PC-3 (cell line): ENCODE measurements around the gene OR5A2. TPM values are rescaled to one million over a fixed set of nuclear protein-coding genes. Genes with fewer than 3 reads are reported as not detected.

Source experiments
- ATAC-seq: fragments of 200-7000 bp; cut with Tn5 transposase; 2 replicates; pipeline ENCODE4 v1.9.1; 2020; ENCODE audit warnings: mild to moderate bottlenecking, moderate library complexity
- BruUV-seq: library from RNA; stranded (reverse); fragments of 400-500 nt; replicated peaks from 2 replicates; lab custom pipeline; 2021; lab: Mats Ljungman, UMichigan
- CTCF ChIA-PET: fragments of 300-600 bp; sonication (Branson Sonifier 250); formaldehyde crosslinking; loops from one replicate; lab custom pipeline; 2022; ENCODE audit warnings: antibody characterized with exemption; lab: Charles Lee
- POLR2A ChIA-PET: fragments of 300-600 bp; sonication (Branson Sonifier 250); formaldehyde crosslinking; loops from one replicate; lab custom pipeline; 2022; ENCODE audit warnings: antibody characterized with exemption; ENCODE audit not compliant: unreplicated experiment; lab: Charles Lee
- DNase-seq: peaks from one replicate; pipeline ENCODE4 v3.0.0-alpha.2; 2015
- H2AFZ ChIP-seq: fragments of 300-600 bp; sonication (generic); 2 replicates; pipeline ENCODE4 v1.6.0; 2016; ENCODE audit warnings: antibody characterized with exemption, low read length
- H3F3A ChIP-seq: fragments of 300-600 bp; sonication (generic); one replicate; pipeline ENCODE4 v1.6.0; 2017; ENCODE audit warnings: antibody characterized with exemption, low read length, control low read depth, mild to moderate bottlenecking; ENCODE audit not compliant: unreplicated experiment
- H3K27ac ChIP-seq: fragments of 300-600 bp; sonication (generic); 2 replicates; pipeline ENCODE4 v1.5.1; 2016; ENCODE audit warnings: mild to moderate bottlenecking, low read length
- H3K27me3 ChIP-seq: fragments of 300-600 bp; sonication (generic); 2 replicates; pipeline ENCODE4 v1.6.1; 2016; ENCODE audit warnings: low read length, mixed read lengths
- H3K36me3 ChIP-seq: fragments of 300-600 bp; sonication (generic); 2 replicates; pipeline ENCODE4 v1.6.1; 2016; ENCODE audit warnings: low read depth, mixed run types, low read length, mixed read lengths
- H3K4me1 ChIP-seq: fragments of 300-600 bp; sonication (generic); 2 replicates; pipeline ENCODE4 v1.5.1; 2016; ENCODE audit warnings: low read length; ENCODE audit not compliant: insufficient read depth
- H3K4me2 ChIP-seq: fragments of 300-600 bp; sonication (generic); 2 replicates; pipeline ENCODE4 v1.6.0; 2016; ENCODE audit warnings: low read length
- H3K4me3 ChIP-seq: fragments of 300-600 bp; sonication (generic); 2 replicates; pipeline ENCODE4 v1.5.1; 2016; ENCODE audit warnings: mild to moderate bottlenecking, low read length, mixed read lengths
- H3K79me2 ChIP-seq: fragments of 300-600 bp; sonication (generic); 2 replicates; pipeline ENCODE4 v1.6.1; 2017; ENCODE audit warnings: low read length, mixed read lengths
- H3K9ac ChIP-seq: fragments of 300-600 bp; sonication (generic); 2 replicates; pipeline ENCODE4 v1.6.0; 2016; ENCODE audit warnings: mild to moderate bottlenecking, low read length
- H3K9me2 ChIP-seq: fragments of 300-600 bp; sonication (generic); replicated peaks from 2 replicates; pipeline ENCODE4 v1.6.1; 2016; ENCODE audit warnings: mixed run types, low read length, mixed read lengths
- H3K9me3 ChIP-seq: fragments of 300-600 bp; sonication (generic); 2 replicates; pipeline ENCODE4 v1.6.1; 2016; ENCODE audit warnings: low read length, mixed read lengths
- H4K20me1 ChIP-seq: fragments of 300-600 bp; sonication (generic); 2 replicates; pipeline ENCODE4 v1.6.1; 2016; ENCODE audit warnings: low read length, mixed read lengths
- EZH2 ChIP-seq: fragments of 300-600 bp; sonication (generic); IDR thresholded peaks from one replicate; pipeline ENCODE4 v1.6.1; 2017; ENCODE audit warnings: antibody characterized with exemption, mild to moderate bottlenecking, low read length; ENCODE audit not compliant: unreplicated experiment
- EZH2phosphoT487 ChIP-seq: fragments of 300-600 bp; sonication (generic); IDR thresholded peaks from 2 replicates; pipeline ENCODE4 v1.6.1; 2018; ENCODE audit warnings: mild to moderate bottlenecking, antibody characterized with exemption, low read length, borderline replicate concordance
- intact Hi-C: fragments of 100-400 bp; cut with micrococcal nuclease; formaldehyde crosslinking; loops from 2 replicates; pipeline ENCODE4 v1.9.0; 2023
- total RNA-seq: library from RNA; depleted of rRNA; stranded (reverse); fragments of >200 nt; gene quantifications from 2 replicates; pipeline ENCODE4 v1.2.3, GENCODE V29; 2014
- TF ChIP-seq, protein P1 (sequence below): fragments of 300-600 bp; sonication (generic); conservative IDR thresholded peaks from 2 replicates; pipeline ENCODE4 v1.5.1; 2017; ENCODE audit warnings: antibody characterized with exemption, low read depth, mild to moderate bottlenecking, low read length

The OR5A2 gene
- total RNA-seq, 1 experiment from 2014 or later = not detected

DNA sequence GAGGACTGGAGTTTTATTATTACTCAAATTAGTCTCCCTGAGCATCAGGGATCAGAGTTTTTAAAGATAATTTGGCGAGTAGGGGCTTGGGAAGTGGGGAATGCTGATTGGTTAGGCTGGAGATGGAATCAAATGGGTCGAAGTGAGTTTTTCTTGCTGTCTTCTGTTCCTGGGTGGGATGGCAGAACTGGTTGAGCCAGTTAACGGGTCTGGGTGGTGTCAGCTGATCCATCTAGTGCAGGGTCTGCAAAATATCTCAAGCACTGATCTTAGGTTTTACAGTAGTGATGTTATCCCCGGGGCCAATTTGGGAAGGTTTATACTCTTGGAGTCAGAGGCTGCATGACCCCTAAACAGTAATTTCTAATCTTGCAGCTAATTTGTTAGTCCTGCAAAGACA is 1.1 kb downstream of the OR5A2 start:
- Histone ChIP-seq H3K27ac (no peak overlapping the region), H3K27me3 (peaks cover 48% of the 10 kb centered on the region), H3K9me3 (no peaks in the 10 kb centered on the region), H3F3A (no peaks in the 10 kb centered on the region), H3K4me1 (no peaks in the 10 kb centered on the region), H3K4me3 (no peak overlapping the region), H3K79me2 (no peaks in the 10 kb centered on the region), H2AFZ (no peak overlapping the region), H3K9ac (no peak overlapping the region), H4K20me1 (no peaks in the 10 kb centered on the region), H3K36me3 (no peaks in the 10 kb centered on the region), H3K9me2 (no peaks in the 10 kb centered on the region), H3K4me2 (no peak overlapping the region)
- ChIA-PET CTCF (no interaction called here), POLR2A (no interaction called here)
- TF ChIP-seq, protein P1, sequence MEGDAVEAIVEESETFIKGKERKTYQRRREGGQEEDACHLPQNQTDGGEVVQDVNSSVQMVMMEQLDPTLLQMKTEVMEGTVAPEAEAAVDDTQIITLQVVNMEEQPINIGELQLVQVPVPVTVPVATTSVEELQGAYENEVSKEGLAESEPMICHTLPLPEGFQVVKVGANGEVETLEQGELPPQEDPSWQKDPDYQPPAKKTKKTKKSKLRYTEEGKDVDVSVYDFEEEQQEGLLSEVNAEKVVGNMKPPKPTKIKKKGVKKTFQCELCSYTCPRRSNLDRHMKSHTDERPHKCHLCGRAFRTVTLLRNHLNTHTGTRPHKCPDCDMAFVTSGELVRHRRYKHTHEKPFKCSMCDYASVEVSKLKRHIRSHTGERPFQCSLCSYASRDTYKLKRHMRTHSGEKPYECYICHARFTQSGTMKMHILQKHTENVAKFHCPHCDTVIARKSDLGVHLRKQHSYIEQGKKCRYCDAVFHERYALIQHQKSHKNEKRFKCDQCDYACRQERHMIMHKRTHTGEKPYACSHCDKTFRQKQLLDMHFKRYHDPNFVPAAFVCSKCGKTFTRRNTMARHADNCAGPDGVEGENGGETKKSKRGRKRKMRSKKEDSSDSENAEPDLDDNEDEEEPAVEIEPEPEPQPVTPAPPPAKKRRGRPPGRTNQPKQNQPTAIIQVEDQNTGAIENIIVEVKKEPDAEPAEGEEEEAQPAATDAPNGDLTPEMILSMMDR = no peak
- no peak for TF ChIP-seq EZH2phosphoT487
- ATAC-seq = no peak
- BruUV-seq = no TSS peak
- intact Hi-C loops = no loop called here
- no peak for DNase-seq

DNA sequence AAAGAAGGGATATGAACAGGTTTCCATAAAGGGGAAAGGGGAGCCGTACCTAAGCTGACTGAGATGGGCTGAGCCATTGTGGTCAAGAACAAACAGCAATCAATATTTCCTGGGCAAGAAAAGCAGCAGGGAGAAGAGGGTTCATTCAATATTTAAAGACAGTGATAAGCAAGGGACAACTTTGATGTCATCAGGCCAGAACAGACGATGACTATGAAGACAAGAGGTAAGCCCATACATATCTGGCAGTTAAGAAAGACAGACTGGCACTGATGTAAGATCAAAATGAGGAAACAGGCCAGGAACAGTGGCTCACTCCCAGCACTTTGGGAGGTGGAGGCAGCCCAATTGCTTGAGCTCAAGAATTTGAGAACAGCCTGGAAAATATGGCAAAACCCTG is 2.4 kb downstream of the OR5A2 start:
- Histone ChIP-seq H3K4me1 (no peaks in the 10 kb centered on the region), H4K20me1 (no peaks in the 10 kb centered on the region), H3K27me3 (peaks cover 55% of the 10 kb centered on the region), H3K79me2 (no peaks in the 10 kb centered on the region), H3K36me3 (no peaks in the 10 kb centered on the region), H3K4me2 (no peak overlapping the region), H3K9me2 (no peaks in the 10 kb centered on the region), H2AFZ (no peak overlapping the region), H3K9ac (no peak overlapping the region), H3K4me3 (no peak overlapping the region), H3K9me3 (no peaks in the 10 kb centered on the region), H3K27ac (no peak overlapping the region), H3F3A (no peaks in the 10 kb centered on the region)
- no peak for ATAC-seq
- BruUV-seq = no TSS peak
- DNase-seq = no peak
- POLR2A ChIA-PET = no interaction called here
- CTCF ChIA-PET = no interaction called here
- TF ChIP-seq, protein P1 = no peak
- TF ChIP-seq EZH2 (no peak), EZH2phosphoT487 (no peak)
- intact Hi-C loops = no loop called here

DNA sequence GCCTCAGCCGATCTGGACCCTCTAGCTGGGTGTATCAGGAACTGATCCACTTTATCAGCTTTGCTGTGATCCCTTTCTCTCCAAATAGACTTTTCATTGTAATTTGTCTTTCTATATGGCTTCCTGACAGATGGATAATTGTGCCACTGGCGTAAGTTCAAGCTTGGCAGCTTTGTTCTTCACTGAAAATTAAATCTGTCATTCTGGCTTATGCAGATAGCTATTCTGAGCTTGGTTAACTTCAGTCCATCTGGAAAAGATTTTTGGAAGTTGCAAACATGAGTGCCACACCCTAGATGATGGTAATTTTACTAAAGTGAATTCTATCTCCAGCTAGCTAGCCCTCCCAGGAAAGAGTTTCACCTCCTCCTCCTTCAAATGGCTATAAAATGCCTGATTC is 8.1 kb downstream of the OR5A2 start:
- Histone ChIP-seq H2AFZ (no peak overlapping the region), H3K9ac (no peak overlapping the region), H3F3A (no peaks in the 10 kb centered on the region), H3K9me3 (no peaks in the 10 kb centered on the region), H3K79me2 (no peaks in the 10 kb centered on the region), H3K4me2 (no peak overlapping the region), H3K4me3 (no peak overlapping the region), H3K36me3 (no peaks in the 10 kb centered on the region), H3K27me3 (peaks cover 62% of the 10 kb centered on the region), H3K9me2 (no peaks in the 10 kb centered on the region), H3K4me1 (no peaks in the 10 kb centered on the region), H3K27ac (no peak overlapping the region), H4K20me1 (no peaks in the 10 kb centered on the region)
- intact Hi-C loops = no loop called here
- CTCF ChIA-PET = no interaction called here
- ATAC-seq = no peak
- POLR2A ChIA-PET = no interaction called here
- TF ChIP-seq, protein P1 = no peak
- TF ChIP-seq EZH2 (no peak), EZH2phosphoT487 (no peak)
- no peak for DNase-seq
- no TSS peak for BruUV-seq
